Renal pelvis (tissue), 12 donors: ENCODE results near the gene NEAT1. TPM values are rescaled to one million over a fixed set of nuclear protein-coding genes. Genes with fewer than 3 reads are reported as not detected.

Experiments used
- DNase-seq: peaks from one replicate; pipeline ENCODE4 v3.0.0-alpha.2; 2013
- long read RNA-seq, 16 experiments: transcript quantifications; one replicate each; lab custom pipeline, GENCODE V29; 2026
- polyA plus RNA-seq, 3 donors: library from polyadenylated mRNA; unstranded; fragments of 120-200 nt; gene quantifications; one replicate each; pipeline ENCODE4 v1.2.1, GENCODE V29; 2013; ENCODE audit not compliant: insufficient read length in 3 of 3

NEAT1 gene
- polyA plus RNA-seq, result 100 to 1,000 TPM; 120 to 327 (median 277) TPM
- long read RNA-seq, donor 1, full-length matches to known transcripts, result 99 of 99 reads
- long read RNA-seq, donor 1, partial matches to known transcripts, result 0 of 99 reads
- long read RNA-seq, donor 1, other reads (novel, unspliced or antisense), result 0 of 99 reads
- long read RNA-seq, donor 2, full-length matches to known transcripts, result 57 of 57 reads
- long read RNA-seq, donor 2, partial matches to known transcripts, result 0 of 57 reads
- long read RNA-seq, donor 2, other reads (novel, unspliced or antisense), result 0 of 57 reads
- long read RNA-seq, donor 3, full-length matches to known transcripts, result 66 of 66 reads
- long read RNA-seq, donor 3, partial matches to known transcripts, result 0 of 66 reads
- long read RNA-seq, donor 3, other reads (novel, unspliced or antisense), result 0 of 66 reads
- long read RNA-seq, donor 4, full-length matches to known transcripts, result 145 of 145 reads
- long read RNA-seq, donor 4, partial matches to known transcripts, result 0 of 145 reads
- long read RNA-seq, donor 4, other reads (novel, unspliced or antisense), result 0 of 145 reads
- long read RNA-seq, donor 5, full-length matches to known transcripts, result 23 of 23 reads
- long read RNA-seq, donor 5, partial matches to known transcripts, result 0 of 23 reads
- long read RNA-seq, donor 5, other reads (novel, unspliced or antisense), result 0 of 23 reads
- long read RNA-seq, donor 6, full-length matches to known transcripts, result 149 of 149 reads
- long read RNA-seq, donor 6, partial matches to known transcripts, result 0 of 149 reads
- long read RNA-seq, donor 6, other reads (novel, unspliced or antisense), result 0 of 149 reads
- long read RNA-seq, donor 7, full-length matches to known transcripts, result 51 of 51 reads
- long read RNA-seq, donor 7, partial matches to known transcripts, result 0 of 51 reads
- long read RNA-seq, donor 7, other reads (novel, unspliced or antisense), result 0 of 51 reads
- long read RNA-seq, donor 8, full-length matches to known transcripts, result 48 of 48 reads
- long read RNA-seq, donor 8, partial matches to known transcripts, result 0 of 48 reads
- long read RNA-seq, donor 8, other reads (novel, unspliced or antisense), result 0 of 48 reads
- long read RNA-seq, donor 9, full-length matches to known transcripts, result 122 of 122 reads
- long read RNA-seq, donor 9, partial matches to known transcripts, result 0 of 122 reads
- long read RNA-seq, donor 9, other reads (novel, unspliced or antisense), result 0 of 122 reads
- long read RNA-seq, donor 10, full-length matches to known transcripts, result 156 of 156 reads
- long read RNA-seq, donor 10, partial matches to known transcripts, result 0 of 156 reads
- long read RNA-seq, donor 10, other reads (novel, unspliced or antisense), result 0 of 156 reads
- long read RNA-seq, donor 11, full-length matches to known transcripts, result 82 of 82 reads
- long read RNA-seq, donor 11, partial matches to known transcripts, result 0 of 82 reads
- long read RNA-seq, donor 11, other reads (novel, unspliced or antisense), result 0 of 82 reads
- long read RNA-seq, donor 12, full-length matches to known transcripts, result 231 of 231 reads
- long read RNA-seq, donor 12, partial matches to known transcripts, result 0 of 231 reads
- long read RNA-seq, donor 12, other reads (novel, unspliced or antisense), result 0 of 231 reads
- long read RNA-seq, donor 13, full-length matches to known transcripts, result 162 of 162 reads
- long read RNA-seq, donor 13, partial matches to known transcripts, result 0 of 162 reads
- long read RNA-seq, donor 13, other reads (novel, unspliced or antisense), result 0 of 162 reads
- long read RNA-seq, donor 14, result 0 reads
- long read RNA-seq, donor 15, full-length matches to known transcripts, result 558 of 558 reads
- long read RNA-seq, donor 15, partial matches to known transcripts, result 0 of 558 reads
- long read RNA-seq, donor 15, other reads (novel, unspliced or antisense), result 0 of 558 reads
- long read RNA-seq, donor 16, full-length matches to known transcripts, result 94 of 94 reads
- long read RNA-seq, donor 16, partial matches to known transcripts, result 0 of 94 reads
- long read RNA-seq, donor 16, other reads (novel, unspliced or antisense), result 0 of 94 reads

DNA sequence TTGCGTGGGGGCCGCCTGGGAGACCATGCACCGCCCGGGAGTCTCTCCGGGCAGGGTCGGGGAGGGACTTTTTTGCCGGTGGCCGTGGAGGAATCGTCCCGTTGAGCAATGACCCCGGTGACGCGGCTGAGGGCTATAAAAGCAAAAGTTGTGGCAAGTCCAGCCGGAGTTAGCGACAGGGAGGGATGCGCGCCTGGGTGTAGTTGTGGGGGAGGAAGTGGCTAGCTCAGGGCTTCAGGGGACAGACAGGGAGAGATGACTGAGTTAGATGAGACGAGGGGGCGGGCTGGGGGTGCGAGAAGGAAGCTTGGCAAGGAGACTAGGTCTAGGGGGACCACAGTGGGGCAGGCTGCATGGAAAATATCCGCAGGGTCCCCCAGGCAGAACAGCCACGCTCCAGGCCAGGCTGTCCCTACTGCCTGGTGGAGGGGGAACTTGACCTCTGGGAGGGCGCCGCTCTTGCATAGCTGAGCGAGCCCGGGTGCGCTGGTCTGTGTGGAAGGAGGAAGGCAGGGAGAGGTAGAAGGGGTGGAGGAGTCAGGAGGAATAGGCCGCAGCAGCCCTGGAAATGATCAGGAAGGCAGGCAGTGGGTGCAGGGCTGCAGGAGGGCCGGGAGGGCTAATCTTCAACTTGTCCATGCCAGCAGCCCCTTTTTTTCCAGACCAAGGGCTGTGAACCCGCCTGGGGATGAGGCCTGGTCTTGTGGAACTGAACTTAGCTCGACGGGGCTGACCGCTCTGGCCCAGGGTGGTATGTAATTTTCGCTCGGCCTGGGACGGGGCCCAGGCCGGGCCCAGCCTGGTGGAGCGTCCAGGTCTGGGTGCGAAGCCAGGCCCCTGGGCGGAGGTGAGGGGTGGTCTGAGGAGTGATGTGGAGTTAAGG lies at the start of gene NEAT1:
TSS of gene NEAT1 (plus strand) at position 166 of the 883 bp plus-strand sequence.
- DNase-seq, result peak; percentile 95

DNA sequence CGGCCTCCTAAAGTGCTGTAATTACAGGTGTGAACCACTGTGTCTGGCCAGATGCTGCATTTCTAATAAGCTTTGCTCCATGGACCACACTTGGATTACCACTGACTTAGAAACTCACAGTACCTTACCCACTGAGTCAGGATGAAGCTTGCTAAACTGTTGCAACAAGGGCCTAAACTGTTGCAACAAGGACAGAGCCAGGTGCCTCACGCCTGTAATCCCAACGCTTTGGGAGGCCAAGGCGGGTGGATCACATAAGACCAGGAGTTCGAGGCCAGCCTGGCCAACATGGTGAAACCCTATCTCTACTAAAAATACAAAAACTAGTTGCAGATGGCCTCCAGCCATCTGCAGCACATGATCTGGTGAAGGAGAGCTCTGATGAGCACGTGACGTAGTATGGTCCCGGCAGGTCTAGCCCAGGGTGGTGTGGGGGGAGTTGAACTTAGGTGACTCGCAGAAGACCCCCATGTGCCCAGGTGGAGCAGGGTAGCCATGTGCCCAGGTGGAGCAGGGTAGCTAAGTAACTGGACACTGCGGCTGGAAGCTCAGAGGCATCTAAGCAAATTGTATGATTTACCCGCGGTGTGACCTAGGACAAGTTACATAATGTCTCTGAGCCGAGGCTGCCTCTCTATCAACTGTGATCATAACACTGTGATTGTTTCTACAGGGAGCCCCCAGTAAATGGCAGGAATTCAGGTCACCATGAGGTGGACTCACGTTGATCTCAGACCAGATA lies 48.6 kb upstream of the NEAT1 start:
- DNase-seq, result no peak

DNA sequence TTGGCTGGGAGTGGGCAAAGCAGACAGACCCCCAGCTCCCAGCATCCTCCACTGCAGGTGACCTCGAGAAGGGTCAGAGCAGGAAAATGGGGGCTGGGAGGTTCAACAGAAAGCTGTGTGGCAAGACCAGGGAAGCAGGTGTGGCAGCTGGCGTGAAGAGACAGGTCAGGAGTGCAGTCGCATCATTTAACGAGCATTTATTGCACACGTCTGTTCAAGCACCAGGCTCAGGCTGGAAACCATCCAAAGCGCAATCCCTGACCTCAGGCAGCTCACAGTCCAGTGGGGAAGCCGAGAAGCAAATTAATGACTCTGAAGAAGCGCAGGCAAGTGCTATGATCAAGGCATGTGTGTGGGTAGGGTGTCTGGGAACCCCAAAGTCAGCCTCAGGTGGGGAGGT lies 47.6 kb upstream of the NEAT1 start:
- no peak for DNase-seq

DNA sequence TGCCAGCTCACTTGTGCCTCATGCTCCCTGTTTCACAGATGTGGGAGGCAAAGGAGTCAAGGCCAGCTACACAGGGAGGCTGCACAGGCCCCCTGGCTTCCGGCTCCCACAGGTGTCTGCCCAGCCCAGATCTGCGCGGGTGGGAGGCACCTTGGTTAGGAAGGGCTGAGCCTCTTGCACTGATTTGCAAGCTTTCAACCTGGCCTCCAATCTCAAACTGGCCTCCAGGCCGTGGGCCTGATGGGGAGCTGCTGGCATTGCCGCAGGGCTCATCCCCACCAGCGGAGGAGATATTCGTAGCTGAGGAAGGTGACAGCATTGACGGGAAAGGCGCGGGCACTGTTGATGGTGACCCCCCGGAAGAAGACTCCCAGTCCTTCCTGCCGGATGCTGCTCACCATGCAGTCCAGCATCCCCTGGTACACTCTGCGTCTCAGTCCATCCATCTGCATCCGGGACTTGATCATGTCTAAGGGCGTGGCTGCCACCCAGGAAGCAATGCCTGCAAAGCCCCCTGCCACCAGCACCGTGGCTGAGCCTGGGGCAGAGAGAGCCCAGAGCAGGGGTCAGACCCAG lies 46.4 kb upstream of the NEAT1 start:
- no peak for DNase-seq

DNA sequence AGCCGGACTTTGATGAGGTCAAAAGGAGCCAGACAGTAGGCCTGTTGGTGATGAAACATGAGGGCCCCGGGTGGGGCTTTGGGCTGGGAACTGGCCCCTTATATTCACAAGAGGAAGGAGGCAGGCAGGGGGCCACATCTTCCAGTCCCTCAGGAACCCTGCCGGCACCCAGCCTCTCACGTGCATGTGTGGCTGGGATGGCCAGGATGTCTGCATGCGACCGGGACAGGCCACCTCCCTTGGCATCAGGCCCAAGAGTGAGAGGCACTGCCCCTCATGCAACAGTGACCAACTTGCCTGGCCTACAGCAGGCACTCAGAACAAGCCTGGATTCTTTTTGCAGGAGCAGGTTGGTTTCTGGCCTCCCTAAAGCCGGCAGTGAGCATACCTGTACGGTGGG lies 45.6 kb upstream of the NEAT1 start:
- no peak for DNase-seq

DNA sequence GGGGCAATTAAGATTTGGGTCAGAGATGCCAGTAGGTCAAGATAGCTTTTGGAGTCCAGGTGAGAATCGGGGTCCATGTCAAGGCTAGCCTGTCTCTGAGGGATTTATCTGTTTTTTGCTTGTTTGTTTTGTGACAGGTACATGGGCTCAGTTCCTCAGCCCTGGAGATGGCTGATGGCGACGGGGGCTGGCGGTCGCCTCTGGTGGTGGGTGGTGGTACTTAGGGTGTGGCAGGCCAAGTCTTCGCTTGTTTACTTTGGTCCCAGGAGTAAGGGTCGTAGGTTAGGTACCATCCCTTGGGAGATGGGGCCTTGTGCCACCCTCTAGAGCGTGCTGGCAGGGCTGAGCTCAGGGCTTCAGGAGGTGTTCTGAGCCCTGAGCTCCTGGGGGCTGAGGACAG lies 44.8 kb upstream of the NEAT1 start:
- DNase-seq, result no peak

DNA sequence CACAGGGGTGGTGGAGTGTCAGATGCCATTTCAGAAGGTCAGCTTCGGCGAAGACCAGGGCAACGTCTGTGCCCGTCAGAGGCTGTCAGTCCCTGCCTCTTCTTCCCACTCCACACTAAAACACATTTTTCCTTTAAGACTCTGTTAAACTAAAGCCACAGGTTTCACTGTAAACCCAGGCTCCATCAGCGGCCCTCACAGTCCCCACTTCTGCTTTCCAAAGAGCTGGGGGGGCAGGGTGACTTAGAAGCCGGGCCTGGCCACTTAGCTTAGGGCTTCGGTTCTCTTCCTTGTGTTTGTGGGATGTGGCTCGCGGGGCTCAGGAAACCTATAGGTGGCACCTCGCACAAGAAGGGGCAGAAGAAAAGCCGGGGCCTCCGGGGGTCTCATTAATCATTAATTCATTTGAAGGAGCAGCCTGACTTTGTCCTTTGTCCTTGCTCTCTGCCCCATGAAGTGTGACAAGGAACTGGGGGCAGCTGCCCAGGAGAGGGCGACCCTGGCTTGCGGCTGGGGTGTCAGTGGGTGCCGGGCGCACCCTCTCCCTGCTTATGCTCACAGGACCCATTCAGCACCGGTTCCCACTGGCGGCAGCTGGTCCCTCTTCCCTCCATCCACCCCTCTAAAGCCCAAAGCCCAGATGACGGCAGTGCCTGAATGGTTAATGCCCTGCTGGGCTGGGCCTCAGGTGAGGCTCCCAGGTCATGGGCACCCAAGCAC lies 44.2 kb upstream of the NEAT1 start:
- DNase-seq, result no peak

DNA sequence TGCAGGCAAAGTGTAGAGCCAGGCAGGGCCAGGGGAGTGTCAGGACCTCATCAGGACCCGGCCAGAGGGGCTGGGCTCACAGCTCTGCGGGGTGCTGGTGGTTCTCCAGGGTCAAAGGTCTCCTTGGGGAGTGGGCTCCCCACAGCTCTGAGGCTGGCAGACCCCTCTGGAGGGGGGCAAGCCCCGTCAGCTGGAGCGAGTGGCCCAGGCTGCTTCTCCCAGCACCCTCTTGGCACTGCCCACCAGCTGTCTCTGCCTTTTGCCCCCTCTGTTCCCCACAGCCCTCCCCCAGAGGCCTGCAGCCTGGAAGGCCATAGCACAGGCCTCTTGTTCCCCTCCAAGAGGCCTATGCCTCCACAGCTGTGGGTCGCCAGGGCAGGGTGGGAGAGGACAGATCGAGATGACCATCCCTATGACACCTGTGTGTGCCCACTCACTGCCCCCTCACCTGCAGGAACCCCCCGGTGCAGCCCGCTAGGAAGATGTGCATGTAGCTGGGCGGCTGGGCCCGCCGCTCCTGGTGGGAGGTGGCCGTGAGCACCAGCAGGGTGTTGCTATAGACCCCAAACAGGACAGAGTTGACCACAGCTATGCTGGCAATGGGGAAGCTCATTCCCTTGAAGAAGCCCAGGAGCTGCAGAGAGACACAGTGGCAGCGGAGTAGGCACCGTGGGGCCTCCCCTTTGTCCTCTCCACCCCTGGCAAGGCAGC lies 43.5 kb upstream of the NEAT1 start:
- no peak for DNase-seq

DNA sequence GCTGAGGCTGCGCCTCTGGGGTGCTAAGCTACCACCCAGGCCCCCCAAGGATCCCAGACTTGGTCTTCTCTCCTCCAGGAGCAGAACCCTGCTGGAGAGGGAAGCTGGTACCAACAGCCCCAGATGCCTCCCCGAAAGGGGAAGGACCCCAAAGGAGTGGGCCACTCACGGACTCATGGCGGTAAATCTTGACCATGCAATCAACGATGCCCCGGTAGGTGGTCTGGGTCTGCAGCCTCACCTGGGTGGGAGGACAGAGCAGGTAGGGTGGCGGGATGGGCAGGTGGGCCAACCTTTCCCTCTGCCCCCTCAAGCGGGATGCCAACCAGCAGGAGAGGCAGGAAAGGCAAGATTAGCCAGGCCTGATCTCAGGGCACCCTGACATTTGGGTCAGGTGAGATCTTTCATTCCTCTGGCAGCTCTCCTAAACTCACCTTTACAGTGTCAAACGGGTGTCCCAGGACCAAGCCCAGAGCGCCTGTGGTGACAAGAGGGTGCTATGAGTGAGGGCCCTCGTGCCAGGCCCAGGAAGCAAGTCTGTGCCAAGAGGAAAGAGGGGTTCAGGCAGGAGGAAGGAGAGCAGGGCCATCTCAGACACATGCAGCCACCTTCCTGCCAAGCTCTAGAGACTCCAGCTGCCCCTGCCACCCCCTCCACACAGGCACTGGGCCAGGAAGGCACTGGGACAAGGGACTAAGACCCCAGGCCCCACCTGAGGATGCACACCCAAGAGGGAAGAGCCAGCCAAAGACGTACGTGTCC lies 42.7 kb upstream of the NEAT1 start:
- DNase-seq, result no peak

DNA sequence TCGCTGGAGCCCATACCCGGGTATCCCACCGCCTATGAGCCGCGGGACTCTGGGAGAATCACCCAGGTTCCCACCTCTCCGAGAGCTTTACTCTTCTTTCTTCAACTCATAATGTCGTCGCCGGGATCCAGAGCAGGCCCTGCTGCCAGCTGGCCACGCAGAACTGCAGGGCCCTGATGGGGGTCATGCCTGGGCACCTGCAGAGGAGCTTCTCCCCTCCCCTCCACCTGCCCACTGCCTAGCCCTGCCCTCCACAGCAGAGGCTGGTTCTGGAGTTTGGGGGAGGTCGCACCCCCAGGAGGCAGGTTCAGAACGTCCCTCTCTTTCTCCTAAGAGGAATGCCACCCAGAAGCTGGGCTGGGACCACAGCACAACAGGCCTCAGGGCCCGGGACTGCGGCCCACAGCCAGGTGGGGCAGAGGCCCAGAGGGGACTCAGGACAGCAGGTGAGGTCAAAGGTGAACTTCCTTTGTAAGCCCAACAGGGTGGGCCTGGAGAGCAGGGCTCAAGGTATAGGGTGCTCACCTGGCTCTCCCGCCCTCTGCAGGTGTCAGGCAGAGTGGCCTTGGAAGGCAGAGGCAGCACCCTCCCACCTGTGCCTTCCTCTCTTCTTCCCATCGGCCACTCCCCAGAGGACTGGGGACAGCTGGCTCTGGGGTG lies 42.0 kb upstream of the NEAT1 start:
- DNase-seq, result no peak

DNA sequence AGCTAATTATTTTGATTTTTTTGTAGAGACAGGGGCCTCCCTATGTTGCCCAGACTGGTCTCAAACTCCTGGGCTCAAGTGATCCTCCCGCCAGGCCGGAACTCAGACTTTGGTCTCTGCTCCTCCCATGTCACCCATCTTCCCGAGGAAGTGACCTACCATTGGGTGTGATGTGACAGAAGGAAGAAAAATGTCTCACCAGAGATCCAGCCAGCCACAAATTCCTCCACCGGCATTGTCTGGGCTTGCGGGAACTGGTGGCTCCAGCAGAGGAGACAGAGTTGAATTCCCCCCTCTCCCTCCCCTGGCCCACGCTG lies 40.9 kb upstream of the NEAT1 start:
- no peak for DNase-seq

DNA sequence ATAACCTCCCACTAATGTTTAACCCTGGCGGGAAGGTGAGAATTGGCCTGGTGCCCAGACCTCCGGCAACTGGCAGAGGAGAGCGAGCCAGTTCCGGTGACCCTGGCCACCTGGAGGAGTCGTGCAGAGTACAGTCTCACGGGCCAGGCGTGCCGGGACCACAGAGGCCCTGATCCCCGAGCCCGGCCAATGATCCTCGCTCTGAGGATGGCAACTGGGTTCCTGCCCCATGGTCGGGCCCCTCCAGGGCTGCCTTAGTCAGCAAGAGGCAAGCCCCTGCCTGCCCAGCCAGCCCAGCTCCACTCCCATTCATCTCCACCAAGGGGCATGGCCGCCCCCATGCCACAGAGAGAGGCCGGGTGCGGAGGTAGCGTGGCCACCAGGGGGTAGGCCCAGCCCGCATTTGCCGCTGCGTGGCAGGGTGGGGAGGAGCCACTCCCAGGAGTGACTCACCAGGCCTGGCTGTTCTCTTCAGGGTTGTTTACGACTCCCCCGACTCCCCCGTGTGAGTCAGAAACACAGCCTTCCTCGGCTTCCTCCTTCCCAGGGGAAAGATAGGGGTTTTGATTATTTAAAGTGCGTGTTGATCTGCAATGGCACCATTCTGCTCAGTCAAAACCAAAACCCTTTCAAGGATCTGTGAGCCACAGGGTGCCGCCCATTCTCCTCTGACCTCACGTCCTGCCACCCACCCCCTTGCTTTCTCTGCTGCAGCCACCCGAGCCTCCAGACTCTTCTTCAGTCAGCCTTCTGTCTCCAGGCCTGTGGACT lies 40.4 kb upstream of the NEAT1 start, which contains the start of gene SLC25A45:
TSS of gene SLC25A45 (minus strand) at position 614 of the 771 bp plus-strand sequence. CDS start 695 bp downstream, outside the sequence.
- DNase-seq, result peak; percentile 86

DNA sequence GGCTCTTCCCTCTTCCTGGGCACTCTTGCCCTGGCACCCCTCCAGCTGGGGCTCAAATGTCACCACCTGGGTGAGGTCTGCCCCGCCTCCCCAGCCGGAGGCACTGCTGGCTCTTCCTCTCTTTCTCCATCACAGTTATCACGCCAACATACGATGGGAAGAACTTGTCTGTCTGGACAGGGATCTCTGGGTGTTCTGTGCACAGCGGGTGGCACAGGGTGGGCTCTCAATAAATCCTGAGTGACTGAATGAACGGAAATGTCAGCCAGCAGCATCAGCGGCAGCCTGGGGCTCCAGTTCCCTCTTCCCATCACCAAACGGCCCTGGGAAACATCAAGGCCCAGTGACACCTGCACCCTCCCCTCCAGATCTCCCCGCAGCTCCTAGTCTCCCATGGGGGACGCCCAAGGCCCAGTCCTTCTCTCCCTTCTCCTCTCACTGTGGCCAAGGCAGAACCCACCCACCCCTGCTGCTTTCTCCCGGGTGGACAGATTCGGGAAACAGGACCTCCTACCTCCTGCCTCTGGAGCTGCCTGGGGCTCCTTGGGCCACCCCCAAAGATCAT lies 39.7 kb upstream of the NEAT1 start:
- no peak for DNase-seq

DNA sequence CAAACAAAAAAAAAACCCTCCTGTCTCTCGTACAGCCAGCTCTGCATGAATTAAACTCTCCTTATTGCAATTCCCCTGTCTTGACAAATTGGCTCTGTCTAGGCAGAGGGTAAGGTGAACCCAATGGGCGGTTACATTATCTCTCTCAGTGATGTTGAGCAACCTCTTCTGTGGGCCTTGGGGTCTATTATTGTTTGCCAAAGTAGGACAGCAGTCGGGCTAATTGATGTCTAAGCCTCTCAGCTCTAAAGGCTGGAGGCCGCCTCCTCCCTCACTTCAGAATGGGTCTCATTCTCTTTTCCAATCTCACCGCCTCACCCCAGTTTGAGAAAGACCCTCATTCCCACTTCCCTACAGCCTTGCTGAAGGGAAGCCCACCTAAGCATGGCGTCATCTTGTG lies 38.8 kb upstream of the NEAT1 start:
- DNase-seq, result no peak
